Uterus (tissue), 4 donors: Measurements from ENCODE around the gene UXS1. TPM values are rescaled to one million over a fixed set of nuclear protein-coding genes. Genes with fewer than 3 reads are reported as not detected.

Experiments
- DNase-seq, 2 donors: peaks; one replicate each; pipeline ENCODE4 v3.0.0-alpha.2; 2019 to 2020
- H3K27ac ChIP-seq, 2 donors: fragments of 200-600 bp; sonication (generic); 1 replicate in 1 of 2; 2 replicates in 1 of 2; pipeline ENCODE4 v1.5.1; 2016 to 2018
- H3K27me3 ChIP-seq, 2 donors: fragments of 200-600 bp; sonication (generic); one replicate each; pipeline ENCODE4 v1.5.1; 2018 to 2019; ENCODE audit warnings: control low read depth in 1 of 2
- H3K36me3 ChIP-seq, 2 donors: fragments of 200-600 bp; sonication (generic); one replicate each; pipeline ENCODE4 v1.5.1; 2019; ENCODE audit warnings: control low read depth in 1 of 2
- H3K4me1 ChIP-seq, 2 donors: fragments of 200-600 bp; sonication (generic); one replicate each; pipeline ENCODE4 v1.5.1; 2018 to 2019; ENCODE audit warnings: control low read depth in 1 of 2
- H3K4me3 ChIP-seq, 2 donors: fragments of 200-600 bp; sonication (generic); 1 replicate in 1 of 2; 2 replicates in 1 of 2; pipeline ENCODE4 v1.5.1; 2018 to 2019; ENCODE audit warnings: mild to moderate bottlenecking in 1 of 2
- H3K9me3 ChIP-seq, 2 donors: fragments of 200-600 bp; sonication (generic); one replicate each; pipeline ENCODE4 v1.5.1; 2019; ENCODE audit warnings: control low read depth in 1 of 2
- CTCF ChIP-seq, 4 experiments: fragments of 200-600 bp in 2 of 4; fragments of 450-650 bp in 2 of 4; sonication (generic) in 2 of 4; IDR thresholded peaks; one replicate each; pipeline ENCODE4 v1.5.1; 2016 to 2019; ENCODE audit warnings: antibody characterized with exemption in 4 of 4, mild to moderate bottlenecking in 2 of 4, moderate library complexity in 1 of 4
- POLR2A ChIP-seq, 2 donors: fragments of 450-650 bp; IDR thresholded peaks; one replicate each; pipeline ENCODE4 v1.6.1; 2016; ENCODE audit warnings: antibody characterized with exemption in 2 of 2, mild to moderate bottlenecking in 1 of 2, moderate library complexity in 1 of 2
- intact Hi-C: fragments of 100-400 bp; cut with DNase I; formaldehyde crosslinking; loops from one replicate; pipeline ENCODE4 v1.15.1; 2023; ENCODE audit warnings: low total_unique reads
- total RNA-seq, 4 donors: library from RNA; depleted of rRNA in 3 of 4; stranded (reverse); fragments of >200 nt in 3 of 4; gene quantifications; one replicate each; pipeline versions ENCODE4 v1.1.0 to v1.2.4, GENCODE V29; 2014 to 2023
- donor health status: DM: yes; HTN: yes; CAD: no.

UXS1 gene
- total RNA-seq, 4 donors from 2014 or later, result 26.2 to 103 (median 74.8) TPM

GRCh38 chr2:106061611-106062349 lies 132.3 kb downstream of the UXS1 start:
- no peak overlapping the region for H3K27ac ChIP-seq
- TF ChIP-seq POLR2A (IDR thresholded peaks at IDR 0.05) (no peak), CTCF (IDR thresholded peaks at IDR 0.05) (no peak)
- no peaks in the 10 kb centered on the region for H3K27me3 ChIP-seq
- intact Hi-C loops, result no loop called here
- no peak overlapping the region for H3K4me3 ChIP-seq
- H3K9me3 ChIP-seq, result no peaks in the 10 kb centered on the region
- no peak for DNase-seq
- no peaks in the 10 kb centered on the region for H3K36me3 ChIP-seq
- H3K4me1 ChIP-seq, result no peaks in the 10 kb centered on the region

- DNase-seq, result no peak
- TF ChIP-seq POLR2A (IDR thresholded peaks at IDR 0.05) (no peak), CTCF (IDR thresholded peaks at IDR 0.05) (no peak)
- Histone ChIP-seq H3K4me1 (no peaks in the 10 kb centered on the region), H3K4me3 (no peak overlapping the region), H3K27me3 (no peaks in the 10 kb centered on the region), H3K9me3 (no peaks in the 10 kb centered on the region), H3K27ac (no peak overlapping the region), H3K36me3 (no peaks in the 10 kb centered on the region)
- intact Hi-C loops, result no loop called here
Measured at GRCh38 chr2:106059416-106060065, 134.6 kb downstream of the UXS1 start.

- H3K4me3 ChIP-seq, result no peak overlapping the region
- intact Hi-C loops, result no loop called here
- no peaks in the 10 kb centered on the region for H3K27me3 ChIP-seq
- no peak for TF ChIP-seq POLR2A (IDR thresholded peaks at IDR 0.05)
- no peak for TF ChIP-seq CTCF (IDR thresholded peaks at IDR 0.05)
- DNase-seq, result no peak
- H3K4me1 ChIP-seq, result no peaks in the 10 kb centered on the region
- no peak overlapping the region for H3K27ac ChIP-seq
- no peaks in the 10 kb centered on the region for H3K9me3 ChIP-seq
- no peaks in the 10 kb centered on the region for H3K36me3 ChIP-seq
Measured at GRCh38 chr2:106058469-106059137, 135.5 kb downstream of the UXS1 start.

GRCh38 chr2:106057206-106057605 lies 136.9 kb downstream of the UXS1 start:
- DNase-seq, result no peak
- Histone ChIP-seq H3K9me3 (no peaks in the 10 kb centered on the region), H3K27ac (no peak overlapping the region), H3K4me3 (no peak overlapping the region), H3K4me1 (no peaks in the 10 kb centered on the region), H3K36me3 (no peaks in the 10 kb centered on the region), H3K27me3 (no peaks in the 10 kb centered on the region)
- intact Hi-C loops, result no loop called here
- no peak for TF ChIP-seq POLR2A (IDR thresholded peaks at IDR 0.05)
- no peak for TF ChIP-seq CTCF (IDR thresholded peaks at IDR 0.05)
